PC-3 (cell line): Measurements from ENCODE around the gene FOXJ3. TPM values are rescaled to one million over a fixed set of nuclear protein-coding genes. Genes with fewer than 3 reads are reported as not detected.

Experiments used
- ATAC-seq: fragments of 200-7000 bp; cut with Tn5 transposase; 2 replicates; pipeline ENCODE4 v1.9.1; 2020; ENCODE audit warnings: mild to moderate bottlenecking, moderate library complexity
- BruUV-seq: library from RNA; stranded (reverse); fragments of 400-500 nt; replicated peaks from 2 replicates; lab custom pipeline; 2021; lab: Mats Ljungman, UMichigan
- CTCF ChIA-PET: fragments of 300-600 bp; sonication (Branson Sonifier 250); formaldehyde crosslinking; loops from one replicate; lab custom pipeline; 2022; ENCODE audit warnings: antibody characterized with exemption; lab: Charles Lee
- POLR2A ChIA-PET: fragments of 300-600 bp; sonication (Branson Sonifier 250); formaldehyde crosslinking; loops from one replicate; lab custom pipeline; 2022; ENCODE audit warnings: antibody characterized with exemption; ENCODE audit not compliant: unreplicated experiment; lab: Charles Lee
- DNase-seq: peaks from one replicate; pipeline ENCODE4 v3.0.0-alpha.2; 2015
- H2AFZ ChIP-seq: fragments of 300-600 bp; sonication (generic); 2 replicates; pipeline ENCODE4 v1.6.0; 2016; ENCODE audit warnings: antibody characterized with exemption, low read length
- H3F3A ChIP-seq: fragments of 300-600 bp; sonication (generic); one replicate; pipeline ENCODE4 v1.6.0; 2017; ENCODE audit warnings: antibody characterized with exemption, low read length, control low read depth, mild to moderate bottlenecking; ENCODE audit not compliant: unreplicated experiment
- H3K27ac ChIP-seq: fragments of 300-600 bp; sonication (generic); 2 replicates; pipeline ENCODE4 v1.5.1; 2016; ENCODE audit warnings: mild to moderate bottlenecking, low read length
- H3K27me3 ChIP-seq: fragments of 300-600 bp; sonication (generic); 2 replicates; pipeline ENCODE4 v1.6.1; 2016; ENCODE audit warnings: low read length, mixed read lengths
- H3K36me3 ChIP-seq: fragments of 300-600 bp; sonication (generic); 2 replicates; pipeline ENCODE4 v1.6.1; 2016; ENCODE audit warnings: low read depth, mixed run types, low read length, mixed read lengths
- H3K4me1 ChIP-seq: fragments of 300-600 bp; sonication (generic); 2 replicates; pipeline ENCODE4 v1.5.1; 2016; ENCODE audit warnings: low read length; ENCODE audit not compliant: insufficient read depth
- H3K4me2 ChIP-seq: fragments of 300-600 bp; sonication (generic); 2 replicates; pipeline ENCODE4 v1.6.0; 2016; ENCODE audit warnings: low read length
- H3K4me3 ChIP-seq: fragments of 300-600 bp; sonication (generic); 2 replicates; pipeline ENCODE4 v1.5.1; 2016; ENCODE audit warnings: mild to moderate bottlenecking, low read length, mixed read lengths
- H3K79me2 ChIP-seq: fragments of 300-600 bp; sonication (generic); 2 replicates; pipeline ENCODE4 v1.6.1; 2017; ENCODE audit warnings: low read length, mixed read lengths
- H3K9ac ChIP-seq: fragments of 300-600 bp; sonication (generic); 2 replicates; pipeline ENCODE4 v1.6.0; 2016; ENCODE audit warnings: mild to moderate bottlenecking, low read length
- H3K9me2 ChIP-seq: fragments of 300-600 bp; sonication (generic); replicated peaks from 2 replicates; pipeline ENCODE4 v1.6.1; 2016; ENCODE audit warnings: mixed run types, low read length, mixed read lengths
- H3K9me3 ChIP-seq: fragments of 300-600 bp; sonication (generic); 2 replicates; pipeline ENCODE4 v1.6.1; 2016; ENCODE audit warnings: low read length, mixed read lengths
- H4K20me1 ChIP-seq: fragments of 300-600 bp; sonication (generic); 2 replicates; pipeline ENCODE4 v1.6.1; 2016; ENCODE audit warnings: low read length, mixed read lengths
- EZH2 ChIP-seq: fragments of 300-600 bp; sonication (generic); IDR thresholded peaks from one replicate; pipeline ENCODE4 v1.6.1; 2017; ENCODE audit warnings: antibody characterized with exemption, mild to moderate bottlenecking, low read length; ENCODE audit not compliant: unreplicated experiment
- EZH2phosphoT487 ChIP-seq: fragments of 300-600 bp; sonication (generic); IDR thresholded peaks from 2 replicates; pipeline ENCODE4 v1.6.1; 2018; ENCODE audit warnings: mild to moderate bottlenecking, antibody characterized with exemption, low read length, borderline replicate concordance
- intact Hi-C: fragments of 100-400 bp; cut with micrococcal nuclease; formaldehyde crosslinking; loops from 2 replicates; pipeline ENCODE4 v1.9.0; 2023
- total RNA-seq: library from RNA; depleted of rRNA; stranded (reverse); fragments of >200 nt; gene quantifications from 2 replicates; pipeline ENCODE4 v1.2.3, GENCODE V29; 2014
- TF ChIP-seq, protein P1 (sequence below): fragments of 300-600 bp; sonication (generic); conservative IDR thresholded peaks from 2 replicates; pipeline ENCODE4 v1.5.1; 2017; ENCODE audit warnings: antibody characterized with exemption, low read depth, mild to moderate bottlenecking, low read length

FOXJ3 gene
- total RNA-seq, 1 experiment from 2014 or later: 23.4 TPM

- Histone ChIP-seq H2AFZ (no peak overlapping the region), H3K79me2 (no peaks in the 10 kb centered on the region), H3K9me3 (no peaks in the 10 kb centered on the region), H3K9ac (no peak overlapping the region), H3K4me1 (no peaks in the 10 kb centered on the region), H3K27me3 (no peaks in the 10 kb centered on the region), H3K27ac (no peak overlapping the region), H4K20me1 (no peaks in the 10 kb centered on the region), H3K36me3 (no peaks in the 10 kb centered on the region), H3K4me2 (no peak overlapping the region), H3K9me2 (no peaks in the 10 kb centered on the region), H3K4me3 (no peak overlapping the region), H3F3A (no peaks in the 10 kb centered on the region)
- intact Hi-C loops: no loop called here
- no TSS peak for BruUV-seq
- ChIA-PET POLR2A (no interaction called here), CTCF (no interaction called here)
- ATAC-seq (no peak), DNase-seq (no peak)
- TF ChIP-seq EZH2phosphoT487: no peak
- TF ChIP-seq, protein P1, sequence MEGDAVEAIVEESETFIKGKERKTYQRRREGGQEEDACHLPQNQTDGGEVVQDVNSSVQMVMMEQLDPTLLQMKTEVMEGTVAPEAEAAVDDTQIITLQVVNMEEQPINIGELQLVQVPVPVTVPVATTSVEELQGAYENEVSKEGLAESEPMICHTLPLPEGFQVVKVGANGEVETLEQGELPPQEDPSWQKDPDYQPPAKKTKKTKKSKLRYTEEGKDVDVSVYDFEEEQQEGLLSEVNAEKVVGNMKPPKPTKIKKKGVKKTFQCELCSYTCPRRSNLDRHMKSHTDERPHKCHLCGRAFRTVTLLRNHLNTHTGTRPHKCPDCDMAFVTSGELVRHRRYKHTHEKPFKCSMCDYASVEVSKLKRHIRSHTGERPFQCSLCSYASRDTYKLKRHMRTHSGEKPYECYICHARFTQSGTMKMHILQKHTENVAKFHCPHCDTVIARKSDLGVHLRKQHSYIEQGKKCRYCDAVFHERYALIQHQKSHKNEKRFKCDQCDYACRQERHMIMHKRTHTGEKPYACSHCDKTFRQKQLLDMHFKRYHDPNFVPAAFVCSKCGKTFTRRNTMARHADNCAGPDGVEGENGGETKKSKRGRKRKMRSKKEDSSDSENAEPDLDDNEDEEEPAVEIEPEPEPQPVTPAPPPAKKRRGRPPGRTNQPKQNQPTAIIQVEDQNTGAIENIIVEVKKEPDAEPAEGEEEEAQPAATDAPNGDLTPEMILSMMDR: no peak
- TF ChIP-seq EZH2: no peak
Observed at GRCh38 chr1:42364089-42364488, 29.1 kb upstream of the FOXJ3 start.

- H3K4me2 ChIP-seq: no peak overlapping the region
- DNase-seq (no peak), ATAC-seq (no peak)
- no peaks in the 10 kb centered on the region for H3K27me3 ChIP-seq
- no peak for TF ChIP-seq EZH2phosphoT487
- no peak for TF ChIP-seq EZH2
- TF ChIP-seq, protein P1: no peak
- no peak overlapping the region for H3K27ac ChIP-seq
- H4K20me1 ChIP-seq: no peaks in the 10 kb centered on the region
- H3K9ac ChIP-seq: no peak overlapping the region
- intact Hi-C loops: no loop called here
- no peaks in the 10 kb centered on the region for H3K9me3 ChIP-seq
- no peaks in the 10 kb centered on the region for H3K9me2 ChIP-seq
- H3K4me1 ChIP-seq: no peaks in the 10 kb centered on the region
- no peak overlapping the region for H3K4me3 ChIP-seq
- CTCF ChIA-PET: no interaction called here
- no peaks in the 10 kb centered on the region for H3F3A ChIP-seq
- no peaks in the 10 kb centered on the region for H3K79me2 ChIP-seq
- BruUV-seq: no TSS peak
- H2AFZ ChIP-seq: no peak overlapping the region
- no peaks in the 10 kb centered on the region for H3K36me3 ChIP-seq
- POLR2A ChIA-PET: no interaction called here
Observed at GRCh38 chr1:42359466-42359865, 24.4 kb upstream of the FOXJ3 start.

GRCh38 chr1:42358791-42359190 is 23.8 kb upstream of the FOXJ3 start:
- Histone ChIP-seq H4K20me1 (no peaks in the 10 kb centered on the region), H3K36me3 (no peaks in the 10 kb centered on the region), H3K27me3 (no peaks in the 10 kb centered on the region), H3K79me2 (no peaks in the 10 kb centered on the region), H3K4me2 (no peak overlapping the region), H3K27ac (no peak overlapping the region), H3K9ac (no peak overlapping the region), H3K9me3 (no peaks in the 10 kb centered on the region), H3K9me2 (no peaks in the 10 kb centered on the region), H2AFZ (no peak overlapping the region), H3K4me3 (no peak overlapping the region), H3K4me1 (no peaks in the 10 kb centered on the region), H3F3A (no peaks in the 10 kb centered on the region)
- ChIA-PET POLR2A (no interaction called here), CTCF (no interaction called here)
- DNase-seq (no peak), ATAC-seq (no peak)
- no TSS peak for BruUV-seq
- TF ChIP-seq, protein P1: no peak
- TF ChIP-seq EZH2phosphoT487 (no peak), EZH2 (no peak)
- intact Hi-C loops: no loop called here
